Stimulated activated CD8-positive, alpha-beta memory T cell treated with anti-CD3 and anti-CD28 coated beads, Interleukin-12 subunit alpha, Interleukin-12 subunit beta, amount 100 ng/mL, for 24 hours (primary cell): ENCODE data around the gene RIPK1.

Experiments used
- DNase-seq: peaks from one replicate; pipeline ENCODE4 v3.0.0-alpha.2; 2020; ENCODE audit errors: extremely low read depth

Gene RIPK1

GRCh38 chr6:3085074-3085473 lies 16.8 kb downstream of the RIPK1 start:
- DNase-seq, result no peak

DNA sequence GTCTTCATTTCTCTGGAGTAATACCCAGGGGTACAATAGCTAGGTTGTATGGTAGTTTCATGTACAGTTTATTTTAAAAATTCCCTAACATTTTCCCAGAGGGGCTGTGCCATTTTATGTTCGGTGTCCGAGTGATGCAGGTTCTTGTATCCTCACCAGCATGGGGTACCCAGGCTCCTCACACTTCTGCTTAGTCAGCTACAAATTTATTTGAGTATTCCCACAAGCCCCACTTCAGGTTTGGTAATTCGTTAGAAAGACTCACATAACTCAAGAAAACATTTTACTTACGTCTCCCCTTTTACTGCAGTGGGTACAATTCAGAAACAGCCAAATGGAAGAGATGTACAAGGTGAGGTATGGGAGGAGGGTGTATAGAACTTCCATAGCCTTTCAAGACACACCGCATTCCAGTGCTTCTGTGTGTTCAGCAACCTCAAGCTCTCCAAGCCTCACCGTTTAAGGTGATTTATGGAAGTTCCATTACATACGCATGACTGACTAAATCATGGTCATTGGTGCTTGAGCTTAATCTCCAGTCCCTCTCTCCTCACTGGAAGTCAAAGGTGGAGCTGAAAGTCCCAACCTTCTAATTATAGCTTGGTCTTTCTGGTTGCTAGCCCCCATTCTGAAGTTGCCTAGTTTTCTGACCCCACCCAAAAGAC lies 18.1 kb downstream of the RIPK1 start:
- no peak for DNase-seq

- no peak for DNase-seq
Measured at GRCh38 chr6:3088446-3088845, 20.2 kb downstream of the RIPK1 start.

DNA sequence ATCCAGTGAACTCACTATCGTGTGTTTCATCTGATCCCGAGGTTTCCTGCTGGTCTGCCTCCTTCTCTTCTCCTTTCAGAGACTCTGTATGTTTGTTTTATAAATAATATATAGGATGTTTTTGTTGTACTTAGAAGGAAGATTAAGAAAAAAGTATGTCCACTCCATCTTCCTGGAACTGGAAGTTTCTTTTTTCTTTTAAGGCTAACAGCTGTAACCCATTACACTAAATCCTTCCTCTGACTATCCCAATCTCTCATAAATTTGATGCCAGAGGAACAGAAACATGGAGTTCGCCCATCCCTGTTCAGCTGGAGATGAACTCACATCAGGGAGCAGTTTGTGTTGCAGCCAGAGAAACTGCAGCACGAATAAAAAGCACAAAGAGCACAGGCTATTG lies 20.7 kb downstream of the RIPK1 start:
- DNase-seq, result no peak

- DNase-seq, result no peak
Measured at GRCh38 chr6:3090013-3090412, 21.7 kb downstream of the RIPK1 start.

DNA sequence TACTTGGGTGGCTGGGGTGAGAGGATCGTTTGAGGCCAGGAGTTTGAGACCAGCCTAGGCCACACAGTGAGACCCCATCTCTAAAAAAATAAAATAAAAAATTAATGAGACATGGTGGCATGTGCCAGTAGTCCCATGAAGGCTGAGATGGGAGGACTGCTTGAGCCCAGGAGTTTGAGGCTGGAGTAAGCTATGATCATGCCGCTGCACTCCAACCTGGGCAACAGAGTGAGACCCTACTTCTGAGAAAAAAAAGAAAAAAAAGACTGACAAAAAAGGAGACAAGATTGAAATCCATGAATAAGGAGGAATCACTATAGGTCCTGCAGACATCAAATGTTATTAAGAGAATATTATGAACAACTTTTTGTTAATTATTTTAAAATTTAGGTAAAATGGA lies 26.5 kb downstream of the RIPK1 start:
- DNase-seq, result no peak

DNA sequence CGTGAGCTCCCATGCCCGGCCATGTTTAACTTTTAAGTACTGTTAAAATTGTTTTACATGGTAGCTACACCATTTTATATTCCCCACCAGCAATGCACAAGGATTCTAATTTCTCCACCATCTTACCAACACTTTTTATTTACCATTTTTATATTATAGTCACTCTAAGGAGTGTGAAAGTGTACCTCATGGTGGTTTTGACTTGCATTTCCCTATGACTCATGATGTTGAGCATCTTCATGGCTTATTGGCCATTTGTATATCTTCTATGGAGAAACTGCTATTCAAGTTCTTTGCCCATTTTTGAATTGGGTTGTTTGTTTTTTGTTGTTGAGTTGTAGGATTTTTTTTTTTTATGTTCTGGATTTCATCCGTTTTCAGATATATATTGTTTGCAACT lies 34.6 kb downstream of the RIPK1 start:
- no peak for DNase-seq

DNA sequence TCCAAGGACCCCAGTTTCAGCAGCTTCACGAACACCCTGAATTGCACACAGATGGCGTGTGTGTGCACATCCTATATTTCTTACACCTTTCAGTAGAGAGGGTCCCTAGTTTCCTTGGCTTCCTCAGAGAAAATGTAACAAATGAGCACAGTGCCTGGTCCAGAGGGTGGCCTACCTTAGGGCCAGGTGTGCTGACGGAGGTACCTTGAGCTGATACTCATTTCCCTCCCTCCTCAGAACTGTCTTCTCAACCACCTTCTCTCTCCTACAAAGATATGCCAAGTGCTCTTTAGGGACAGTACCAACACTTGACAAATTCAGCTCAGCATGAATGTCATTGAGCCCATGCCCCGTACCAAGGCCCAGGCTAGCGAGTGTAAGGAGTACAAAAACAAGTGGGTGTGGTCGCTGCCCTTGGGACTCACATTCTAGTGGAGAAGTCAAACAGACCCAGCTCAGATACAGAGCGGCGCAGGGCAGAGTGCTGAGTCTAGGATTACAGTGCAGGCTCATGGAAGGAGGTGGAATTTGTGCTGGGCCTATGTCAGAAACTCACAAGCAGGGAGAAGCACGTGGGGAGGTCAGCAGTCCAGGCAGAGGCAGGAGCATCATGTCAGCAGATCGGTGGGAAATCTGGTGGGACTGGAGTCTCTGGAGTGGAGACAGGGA lies 40.6 kb downstream of the RIPK1 start:
- no peak for DNase-seq

DNA sequence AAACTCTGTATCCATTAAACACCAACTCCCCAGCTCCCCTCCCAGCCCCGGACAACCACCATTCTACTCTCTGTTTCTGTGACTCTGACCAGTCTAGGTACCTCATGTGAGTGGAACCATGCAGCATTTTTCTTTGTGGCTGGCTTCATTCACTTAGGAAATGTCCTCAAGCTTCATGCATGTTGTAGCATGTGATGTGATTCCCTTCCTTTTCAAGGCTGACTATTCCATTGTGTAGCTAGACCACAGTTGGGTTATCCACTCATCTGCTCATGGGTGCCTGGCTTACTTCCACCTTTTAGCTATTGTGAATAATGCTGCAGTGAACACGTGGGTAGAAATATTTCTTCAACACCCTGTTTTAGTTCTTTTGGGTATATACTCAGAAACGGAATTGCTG lies 41.5 kb downstream of the RIPK1 start:
- no peak for DNase-seq

DNA sequence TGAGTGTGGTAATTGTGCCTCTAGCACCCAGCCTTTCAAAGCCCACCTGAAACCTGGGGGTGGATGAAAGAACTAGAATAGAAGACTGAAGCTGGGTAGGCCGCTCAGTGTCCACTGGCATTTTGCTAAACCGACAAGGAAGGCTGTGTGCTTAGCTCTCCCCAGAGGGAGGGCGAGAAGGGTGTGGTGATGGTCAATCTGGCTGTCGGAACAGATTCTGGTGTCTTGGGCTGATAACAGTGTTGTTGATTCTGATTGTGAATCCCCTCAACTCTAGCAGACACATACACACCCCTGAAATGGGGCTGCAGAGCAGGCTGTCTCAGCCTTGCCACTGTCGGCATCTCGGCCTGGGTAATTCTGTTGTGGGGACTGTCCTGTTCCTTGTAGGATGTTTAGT lies 46.1 kb downstream of the RIPK1 start:
- no peak for DNase-seq

DNA sequence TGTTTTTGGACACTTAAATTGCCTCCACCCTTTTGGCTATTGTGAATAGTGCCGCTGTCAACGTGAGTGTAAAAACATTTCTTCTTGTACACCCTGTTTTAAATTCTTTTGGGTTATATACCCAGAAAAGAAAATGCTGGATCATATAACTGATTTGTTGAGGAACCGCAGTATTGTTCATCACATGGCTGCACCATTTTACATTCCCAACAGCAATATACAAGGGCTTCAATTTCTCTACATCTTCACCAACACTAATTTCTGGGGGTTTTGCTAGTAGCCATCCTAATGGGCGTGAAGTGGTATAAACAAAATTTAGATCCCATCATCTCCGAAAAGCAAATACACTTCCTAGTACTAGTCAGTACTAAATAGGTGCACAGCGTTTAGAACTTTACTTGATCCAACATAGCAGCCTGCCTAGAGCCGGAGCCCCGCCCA lies 49.6 kb downstream of the RIPK1 start:
- DNase-seq, result no peak

GRCh38 chr6:3118353-3119039 lies 50.2 kb downstream of the RIPK1 start, which contains the start of gene BPHL:
Gene BPHL, plus strand, starts transcription at chr6:3118711. Its CDS starts 30 bp downstream, at chr6:3118741.
- peak; percentile 99 for DNase-seq

DNA sequence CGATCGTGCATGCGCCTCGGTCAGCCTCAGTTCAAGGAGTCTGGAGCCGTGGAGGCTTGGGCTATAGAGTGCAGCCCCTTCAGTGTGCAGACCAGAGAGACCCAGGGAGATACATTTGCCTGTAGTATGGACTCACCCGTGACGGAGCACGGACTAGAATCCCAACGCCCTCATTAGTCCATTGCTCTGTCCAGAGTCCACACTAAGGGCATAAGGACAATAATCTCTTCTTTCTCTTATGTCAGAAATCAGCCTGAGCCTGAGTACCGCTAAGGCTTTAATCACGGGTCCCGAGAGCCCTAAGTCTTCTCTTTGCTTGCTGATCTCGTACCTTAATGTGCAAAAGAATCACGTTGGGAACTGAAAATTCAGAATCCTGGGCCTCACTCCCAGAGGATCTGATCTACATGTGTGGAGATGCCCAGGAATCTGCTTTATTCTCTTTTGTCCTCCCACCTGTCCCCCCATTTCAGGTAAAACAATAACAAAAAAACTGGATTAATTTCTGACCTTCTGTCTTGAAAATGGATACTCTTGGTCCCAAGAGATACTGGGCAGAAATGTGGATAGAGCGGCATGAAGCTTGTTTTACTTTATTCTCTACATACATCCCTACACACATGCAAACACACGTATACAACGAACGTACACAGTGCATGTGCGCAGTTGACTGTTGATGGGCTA lies 50.9 kb downstream of the RIPK1 start:
- no peak for DNase-seq

GRCh38 chr6:3120765-3121089 lies 52.4 kb downstream of the RIPK1 start:
- DNase-seq, result no peak

DNA sequence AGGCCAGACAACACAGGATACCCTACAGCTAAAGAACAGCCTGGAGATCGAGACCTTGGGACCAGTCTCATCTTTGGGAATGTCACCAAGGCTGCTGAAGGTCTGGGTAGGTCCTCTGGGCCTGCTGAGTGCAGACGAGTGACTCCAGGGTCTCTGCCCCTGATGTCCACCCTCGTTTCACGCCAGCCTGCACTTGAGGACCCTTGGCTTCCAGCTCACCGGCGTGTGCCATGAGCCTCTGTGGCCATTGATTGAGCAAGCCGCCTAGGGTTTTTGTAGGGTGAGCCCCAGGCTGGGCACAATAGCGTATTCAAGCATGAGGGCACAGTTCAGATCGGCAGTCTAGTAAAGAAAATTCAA lies 54.5 kb downstream of the RIPK1 start:
- no peak for DNase-seq

DNA sequence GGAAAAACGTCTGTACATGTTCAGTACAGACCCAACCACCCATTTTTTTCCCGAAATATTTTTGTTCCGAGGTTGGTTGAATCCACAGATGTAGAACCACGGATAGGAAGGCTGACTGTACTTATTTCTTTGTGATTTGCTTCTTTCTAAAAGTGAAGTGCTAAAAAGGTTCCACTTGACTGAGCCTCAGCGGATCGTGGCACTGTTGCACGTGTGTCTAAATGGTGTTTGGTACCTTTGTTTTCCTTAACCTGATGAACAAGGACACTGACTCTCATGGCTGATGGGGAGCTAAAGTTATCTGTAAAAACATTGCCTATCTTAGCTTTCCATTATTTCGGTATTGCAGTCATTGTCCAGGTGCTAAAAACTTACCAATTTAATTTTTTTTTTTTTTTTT lies 56.4 kb downstream of the RIPK1 start:
- no peak for DNase-seq

DNA sequence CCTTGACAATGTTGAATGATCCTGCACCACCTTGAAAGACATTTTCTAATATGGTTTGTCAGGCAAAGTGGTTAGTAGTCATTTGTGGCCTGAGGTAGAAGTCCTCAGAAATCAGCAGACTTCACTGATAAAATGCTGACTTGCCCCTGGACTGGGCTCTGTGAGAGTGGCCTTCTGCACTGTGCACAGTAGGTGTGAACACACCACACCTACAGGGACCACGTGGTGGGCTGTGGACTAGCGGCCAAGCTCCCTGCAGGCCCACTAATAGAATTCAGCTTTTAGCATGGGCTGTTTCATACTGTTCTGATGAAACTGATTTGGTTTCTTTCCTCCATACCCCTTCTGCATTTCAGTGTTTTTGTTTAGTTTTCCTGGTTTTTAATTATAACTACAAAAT lies 57.5 kb downstream of the RIPK1 start:
- DNase-seq, result no peak

DNA sequence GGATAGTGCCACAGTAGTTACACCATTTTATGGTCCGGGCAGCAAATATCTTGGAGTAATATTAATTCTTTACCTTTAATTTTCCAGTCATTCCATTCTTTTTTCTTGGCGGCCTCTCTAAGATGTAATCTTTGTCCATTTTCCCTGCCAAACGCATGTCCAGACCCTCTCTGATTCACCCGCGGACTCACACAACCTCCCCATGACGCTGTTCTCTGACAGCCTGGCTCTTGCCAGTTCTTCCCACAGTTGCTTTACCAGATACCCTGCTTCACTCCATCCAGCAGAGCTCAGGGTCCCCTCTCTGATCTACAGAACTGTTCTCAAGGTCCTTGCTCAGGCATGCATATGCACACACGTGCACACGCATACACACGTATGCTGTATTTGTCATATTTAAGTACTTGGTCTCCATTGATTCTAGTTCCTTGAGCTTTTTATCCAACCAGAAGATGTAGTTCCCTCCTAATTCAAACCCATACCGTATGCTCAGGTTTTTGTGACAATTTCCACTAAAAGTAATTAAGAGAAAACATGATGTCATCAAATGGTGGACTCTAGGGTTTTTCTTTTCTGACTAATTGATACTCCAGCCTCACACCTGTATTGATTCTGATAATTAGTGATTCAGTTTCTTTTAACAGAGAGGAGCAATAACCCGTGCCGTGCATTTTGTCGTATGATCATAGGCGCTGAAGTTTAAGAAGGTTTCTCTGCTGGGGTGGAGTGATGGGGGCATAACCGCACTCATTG lies 60.2 kb downstream of the RIPK1 start:
- DNase-seq, result no peak

GRCh38 chr6:3131695-3132094 lies 63.4 kb downstream of the RIPK1 start:
- no peak for DNase-seq

DNA sequence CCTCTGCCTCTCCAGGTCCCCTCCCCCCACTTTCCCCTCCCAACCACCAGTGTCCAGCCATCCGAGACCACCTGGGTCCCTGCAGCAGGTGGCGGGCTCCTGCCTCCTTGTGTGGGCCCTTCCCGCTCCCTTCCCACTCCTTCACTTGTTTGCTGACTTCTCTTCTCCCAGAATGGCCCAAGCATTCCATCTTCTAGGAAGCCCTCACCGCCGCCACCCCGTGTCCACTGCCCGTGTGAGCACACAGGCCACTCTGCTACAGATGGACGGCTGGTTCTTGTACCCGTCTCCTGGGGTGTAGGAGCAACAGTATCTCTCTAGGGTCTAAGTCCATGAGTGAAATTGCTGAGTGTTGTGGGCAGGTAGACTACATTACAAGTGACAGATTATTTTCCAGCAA lies 65.2 kb downstream of the RIPK1 start:
- no peak for DNase-seq

GRCh38 chr6:3135668-3136291 lies 67.5 kb downstream of the RIPK1 start:
- DNase-seq, result no peak
